Parathyroid adenoma (tissue), 2 donors: ENCODE data around the gene DCDC2B.

Experiments
- H2AFZ ChIP-seq: fragments of 300-600 bp; sonication (generic); one replicate; pipeline ENCODE4 v1.7.0; 2017; ENCODE audit warnings: antibody characterized with exemption, mild to moderate bottlenecking
- H3K27ac ChIP-seq: fragments of 300-600 bp; sonication (generic); one replicate; pipeline ENCODE4 v1.7.0; 2017
- H3K27me3 ChIP-seq: fragments of 300-600 bp; sonication (generic); one replicate; pipeline ENCODE4 v1.7.0; 2017; ENCODE audit warnings: low read length; ENCODE audit not compliant: control insufficient read depth, insufficient read depth
- H3K36me3 ChIP-seq: fragments of 300-600 bp; sonication (generic); one replicate; pipeline ENCODE4 v1.7.0; 2017; ENCODE audit warnings: low read length; ENCODE audit not compliant: control insufficient read depth, insufficient read depth
- H3K4me1 ChIP-seq: fragments of 300-600 bp; sonication (generic); one replicate; pipeline ENCODE4 v1.7.0; 2017; ENCODE audit warnings: control low read depth
- H3K4me2 ChIP-seq: fragments of 300-600 bp; sonication (generic); one replicate; pipeline ENCODE4 v1.7.0; 2017; ENCODE audit warnings: low read length
- H3K4me3 ChIP-seq: fragments of 300-600 bp; sonication (generic); one replicate; pipeline ENCODE4 v1.7.0; 2017; ENCODE audit warnings: low read depth, low read length
- H3K79me2 ChIP-seq: fragments of 300-600 bp; sonication (generic); one replicate; pipeline ENCODE4 v1.7.0; 2017; ENCODE audit warnings: control low read depth
- H3K9ac ChIP-seq: fragments of 300-600 bp; sonication (generic); one replicate; pipeline ENCODE4 v1.7.0; 2017; ENCODE audit warnings: mild to moderate bottlenecking
- H3K9me3 ChIP-seq: fragments of 300-600 bp; sonication (generic); one replicate; pipeline ENCODE4 v1.7.0; 2017; ENCODE audit warnings: low read length; ENCODE audit not compliant: control insufficient read depth
- CTCF ChIP-seq: fragments of 300-600 bp; sonication (generic); IDR thresholded peaks from one replicate; pipeline ENCODE4 v1.7.0; 2017; ENCODE audit warnings: antibody characterized with exemption, mild to moderate bottlenecking
- donor health status: primary hyperparathyroidism.

Gene DCDC2B

GRCh38 chr1:32172621-32173245 lies 36.2 kb upstream of the DCDC2B start:
- Histone ChIP-seq H3K4me1 (no peaks in the 10 kb centered on the region), H2AFZ (no peak overlapping the region), H3K9ac (no peak overlapping the region), H3K36me3 (no peaks in the 10 kb centered on the region), H3K4me3 (no peak overlapping the region), H3K79me2 (no peaks in the 10 kb centered on the region), H3K27ac (no peak overlapping the region), H3K4me2 (no peak overlapping the region), H3K9me3 (no peaks in the 10 kb centered on the region), H3K27me3 (no peaks in the 10 kb centered on the region)
- TF ChIP-seq CTCF, result no peak

GRCh38 chr1:32178380-32179192 lies 30.3 kb upstream of the DCDC2B start:
- TF ChIP-seq CTCF, result no peak
- Histone ChIP-seq H2AFZ (peak overlapping the region; percentile 82), H3K4me1 (peaks cover 5% of the 10 kb centered on the region), H3K27me3 (no peaks in the 10 kb centered on the region), H3K9me3 (no peaks in the 10 kb centered on the region), H3K79me2 (peaks cover 6% of the 10 kb centered on the region), H3K36me3 (no peaks in the 10 kb centered on the region), H3K27ac (peak overlapping the region; percentile 87), H3K9ac (no peak overlapping the region), H3K4me2 (peak overlapping the region; percentile 95), H3K4me3 (peak overlapping the region; percentile 71)

- peaks cover 11% of the 10 kb centered on the region for H3K79me2 ChIP-seq
- H3K4me2 ChIP-seq, result peak overlapping the region; percentile 95
- H3K27me3 ChIP-seq, result no peaks in the 10 kb centered on the region
- no peaks in the 10 kb centered on the region for H3K9me3 ChIP-seq
- H3K9ac ChIP-seq, result no peak overlapping the region
- no peaks in the 10 kb centered on the region for H3K36me3 ChIP-seq
- H3K4me1 ChIP-seq, result peaks cover 5% of the 10 kb centered on the region
- TF ChIP-seq CTCF, result no peak
- peak overlapping the region; percentile 82 for H2AFZ ChIP-seq
- peak overlapping the region; percentile 87 for H3K27ac ChIP-seq
- H3K4me3 ChIP-seq, result peak overlapping the region; percentile 71
Measured at GRCh38 chr1:32179193-32179442, 29.8 kb upstream of the DCDC2B start.

GRCh38 chr1:32179443-32180185 lies 29.3 kb upstream of the DCDC2B start, which contains the start of gene TXLNA:
TXLNA (plus strand) TSS chr1:32179675; CDS start chr1:32180346, 671 bp downstream.
- H3K4me1 ChIP-seq, result peaks cover 5% of the 10 kb centered on the region
- H3K4me3 ChIP-seq, result peak within 1 kb of the TSS; percentile 71
- peak within 1 kb of the TSS; percentile 95 for H3K4me2 ChIP-seq
- H3K79me2 ChIP-seq, result peaks cover 12% of the 10 kb centered on the region
- H2AFZ ChIP-seq, result peak within 1 kb of the TSS; percentile 82
- peak within 1 kb of the TSS; percentile 87 for H3K27ac ChIP-seq
- no peaks in the 10 kb centered on the region for H3K36me3 ChIP-seq
- no peak within 1 kb of the TSS for H3K9ac ChIP-seq
- no peak for TF ChIP-seq CTCF
- H3K9me3 ChIP-seq, result no peaks in the 10 kb centered on the region
- H3K27me3 ChIP-seq, result no peaks in the 10 kb centered on the region
